Neural cell (in vitro differentiated cells): ENCODE measurements around the gene FASLG. TPM values are rescaled to one million over a fixed set of nuclear protein-coding genes. Genes with fewer than 3 reads are reported as not detected.

Source experiments
- H2AFZ ChIP-seq: fragments of 200-600, 300-800 bp; sonication (generic), shearing (Covaris generic); 2 replicates; pipeline ENCODE4 v1.6.0; 2014; ENCODE audit warnings: low read depth, mild to moderate bottlenecking, antibody characterized with exemption, low read length, moderate library complexity
- H3F3A ChIP-seq: fragments of 200-600 bp; shearing (Covaris generic); 2 replicates; pipeline ENCODE4 v1.6.1; 2016; ENCODE audit warnings: mild to moderate bottlenecking, moderate library complexity, mixed read lengths, antibody characterized with exemption, low read length; ENCODE audit not compliant: insufficient read depth, poor library complexity, severe bottlenecking
- H3K27ac ChIP-seq: fragments of 200-600, 300-800 bp; sonication (generic), shearing (Covaris generic); 2 replicates; pipeline ENCODE4 v1.5.1; 2014; ENCODE audit warnings: mild to moderate bottlenecking, low read length, moderate library complexity
- H3K27me3 ChIP-seq: fragments of 300-800, 200-600 bp; sonication (generic), shearing (Covaris generic); 2 replicates; pipeline ENCODE4 v1.6.0; 2014; ENCODE audit warnings: mild to moderate bottlenecking, low read depth, low read length, moderate library complexity; ENCODE audit not compliant: insufficient read depth
- H3K36me3 ChIP-seq: fragments of 300-800, 200-600 bp; sonication (generic), shearing (Covaris generic); 2 replicates; pipeline ENCODE4 v1.5.1; 2014; ENCODE audit warnings: mild to moderate bottlenecking, antibody characterized with exemption, low read length, moderate library complexity; ENCODE audit not compliant: insufficient read depth
- H3K4me2 ChIP-seq: fragments of 300-800, 200-600 bp; sonication (generic), shearing (Covaris generic); 2 replicates; pipeline ENCODE4 v1.6.0; 2014; ENCODE audit warnings: mild to moderate bottlenecking, low read length
- H3K4me3 ChIP-seq: fragments of 300-800, 200-600 bp; sonication (generic), shearing (Covaris generic); 2 replicates; pipeline ENCODE4 v1.5.1; 2014; ENCODE audit warnings: mild to moderate bottlenecking, low read length, moderate library complexity
- H3K79me2 ChIP-seq: fragments of 200-600 bp; shearing (Covaris generic); replicated peaks from 2 replicates; pipeline ENCODE4 v1.6.0; 2014; ENCODE audit warnings: mild to moderate bottlenecking, low read length, moderate library complexity; ENCODE audit not compliant: insufficient read depth
- H3K9ac ChIP-seq: fragments of 300-800, 200-600 bp; sonication (generic), shearing (Covaris generic); 2 replicates; pipeline ENCODE4 v1.6.1; 2016; ENCODE audit warnings: mild to moderate bottlenecking, low read length, mixed read lengths
- H3K9me2 ChIP-seq: fragments of 200-600 bp; shearing (Covaris generic); 2 replicates; pipeline ENCODE4 v1.6.1; 2016; ENCODE audit warnings: mild to moderate bottlenecking, low read length, mixed read lengths; ENCODE audit not compliant: insufficient read depth
- H3K9me3 ChIP-seq: fragments of 200-600, 300-800 bp; sonication (generic), shearing (Covaris generic); 2 replicates; pipeline ENCODE4 v1.6.1; 2016; ENCODE audit warnings: mild to moderate bottlenecking, mixed run types, low read length, moderate library complexity, mixed read lengths
- H4K20me1 ChIP-seq: fragments of 200-600 bp; shearing (Covaris generic); 2 replicates; pipeline ENCODE4 v1.6.1; 2016; ENCODE audit warnings: mild to moderate bottlenecking, mixed run types; ENCODE audit not compliant: insufficient read depth
- CTCF ChIP-seq: fragments of 450-650 bp; IDR thresholded peaks from 2 replicates; pipeline ENCODE4 v1.5.1; 2014; ENCODE audit warnings: antibody characterized with exemption, mild to moderate bottlenecking, moderate library complexity; ENCODE audit not compliant: poor library complexity, severe bottlenecking
- EP300 ChIP-seq: fragments of 450-650 bp; conservative IDR thresholded peaks from 2 replicates; pipeline ENCODE4 v1.6.1; 2014; ENCODE audit warnings: antibody characterized with exemption, mild to moderate bottlenecking, moderate library complexity; ENCODE audit not compliant: poor library complexity, severe bottlenecking
- EZH2 ChIP-seq: fragments of 200-600, 300-800 bp; shearing (Covaris generic), sonication (generic); IDR thresholded peaks from 2 replicates; pipeline ENCODE4 v1.6.1; 2014; ENCODE audit warnings: antibody characterized with exemption, low read length, borderline replicate concordance, mild to moderate bottlenecking; ENCODE audit not compliant: insufficient read depth, poor library complexity, severe bottlenecking
- MXI1 ChIP-seq: fragments of 450-650 bp; conservative IDR thresholded peaks from 2 replicates; pipeline ENCODE4 v1.6.1; 2014; ENCODE audit warnings: antibody characterized with exemption, mild to moderate bottlenecking; ENCODE audit not compliant: poor library complexity, severe bottlenecking
- POLR2AphosphoS5 ChIP-seq: IDR thresholded peaks from 2 replicates; pipeline ENCODE4 v1.6.1; 2012
- RAD21 ChIP-seq: fragments of 450-650 bp; conservative IDR thresholded peaks from 2 replicates; pipeline ENCODE4 v1.6.1; 2014; ENCODE audit warnings: antibody characterized with exemption, mild to moderate bottlenecking, moderate library complexity
- REST ChIP-seq: IDR thresholded peaks from 2 replicates; pipeline ENCODE4 v1.6.1; 2012; ENCODE audit warnings: borderline replicate concordance
- SMC3 ChIP-seq: fragments of 450-650 bp; conservative IDR thresholded peaks from 2 replicates; pipeline ENCODE4 v1.6.1; 2014; ENCODE audit warnings: antibody characterized with exemption, mild to moderate bottlenecking, moderate library complexity; ENCODE audit not compliant: poor library complexity
- TAF1 ChIP-seq: IDR thresholded peaks from 2 replicates; pipeline ENCODE4 v1.6.1; 2012; ENCODE audit warnings: low read depth
- polyA plus RNA-seq: library from polyadenylated mRNA; depleted of rRNA; stranded (reverse); fragments of >200 nt; gene quantifications from 2 replicates; pipeline ENCODE4 v1.2.3, GENCODE V29; 2014

The FASLG gene
- polyA plus RNA-seq, 1 donor from 2014 or later: not detected

DNA sequence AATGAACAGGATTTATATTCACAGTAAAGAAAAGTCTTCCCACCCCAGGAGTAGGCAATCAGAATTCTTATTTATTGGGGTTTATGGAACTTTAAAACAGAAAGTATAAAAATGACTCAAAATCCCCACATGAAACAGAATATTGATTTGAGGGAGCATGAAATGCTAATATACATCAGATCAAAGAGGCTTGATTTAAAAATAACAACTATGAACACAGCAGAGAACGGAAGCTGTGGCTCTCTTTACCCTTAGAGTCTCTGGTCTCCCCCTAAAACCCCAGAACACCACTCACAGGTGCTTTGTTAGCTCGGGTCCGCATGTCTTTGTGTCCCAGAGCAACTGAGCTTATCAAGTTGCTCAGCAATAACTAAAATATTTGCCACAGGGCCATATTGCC is 31.2 kb upstream of the FASLG start:
- no peaks in the 10 kb centered on the region for H3K36me3 ChIP-seq
- no peak overlapping the region for H3K9ac ChIP-seq
- H4K20me1 ChIP-seq: no peaks in the 10 kb centered on the region
- no peaks in the 10 kb centered on the region for H3K79me2 ChIP-seq
- H2AFZ ChIP-seq: no peak overlapping the region
- TF ChIP-seq RAD21: no peak
- TF ChIP-seq REST: no peak
- no peak for TF ChIP-seq TAF1
- TF ChIP-seq CTCF: no peak
- no peak for TF ChIP-seq SMC3
- no peak for TF ChIP-seq POLR2AphosphoS5
- TF ChIP-seq EP300: no peak
- no peak for TF ChIP-seq EZH2
- TF ChIP-seq MXI1: no peak
- H3K9me2 ChIP-seq: no peaks in the 10 kb centered on the region
- no peak overlapping the region for H3K4me3 ChIP-seq
- H3K27me3 ChIP-seq: no peaks in the 10 kb centered on the region
- H3F3A ChIP-seq: no peaks in the 10 kb centered on the region
- H3K9me3 ChIP-seq: no peaks in the 10 kb centered on the region
- no peak overlapping the region for H3K4me2 ChIP-seq
- H3K27ac ChIP-seq: no peak overlapping the region

- Histone ChIP-seq H3K9me3 (no peaks in the 10 kb centered on the region), H3F3A (no peaks in the 10 kb centered on the region), H2AFZ (no peak overlapping the region), H3K27ac (no peak overlapping the region), H3K79me2 (no peaks in the 10 kb centered on the region), H4K20me1 (no peaks in the 10 kb centered on the region), H3K9ac (no peak overlapping the region), H3K4me2 (no peak overlapping the region), H3K27me3 (no peaks in the 10 kb centered on the region), H3K9me2 (no peaks in the 10 kb centered on the region), H3K36me3 (no peaks in the 10 kb centered on the region), H3K4me3 (no peak overlapping the region)
- no peak for TF ChIP-seq POLR2AphosphoS5
- no peak for TF ChIP-seq REST
- no peak for TF ChIP-seq MXI1
- no peak for TF ChIP-seq SMC3
- TF ChIP-seq TAF1: no peak
- TF ChIP-seq EP300: no peak
- no peak for TF ChIP-seq CTCF
- no peak for TF ChIP-seq RAD21
- TF ChIP-seq EZH2: no peak
These were observed 30.5 kb upstream of the FASLG start for GRCh38 chr1:172628401-172628800.
